Stimulated activated CD4-positive, alpha-beta T cell treated with anti-CD3 and anti-CD28 coated beads, Interleukin-1b, Interleukin-23, amount 100 ng/mL, for 48 hours (primary cell): Measurements from ENCODE around the gene SLC47A2.

Experiments used
- DNase-seq: peaks from one replicate; pipeline ENCODE4 v3.0.0-alpha.2; 2020

The SLC47A2 gene

DNA sequence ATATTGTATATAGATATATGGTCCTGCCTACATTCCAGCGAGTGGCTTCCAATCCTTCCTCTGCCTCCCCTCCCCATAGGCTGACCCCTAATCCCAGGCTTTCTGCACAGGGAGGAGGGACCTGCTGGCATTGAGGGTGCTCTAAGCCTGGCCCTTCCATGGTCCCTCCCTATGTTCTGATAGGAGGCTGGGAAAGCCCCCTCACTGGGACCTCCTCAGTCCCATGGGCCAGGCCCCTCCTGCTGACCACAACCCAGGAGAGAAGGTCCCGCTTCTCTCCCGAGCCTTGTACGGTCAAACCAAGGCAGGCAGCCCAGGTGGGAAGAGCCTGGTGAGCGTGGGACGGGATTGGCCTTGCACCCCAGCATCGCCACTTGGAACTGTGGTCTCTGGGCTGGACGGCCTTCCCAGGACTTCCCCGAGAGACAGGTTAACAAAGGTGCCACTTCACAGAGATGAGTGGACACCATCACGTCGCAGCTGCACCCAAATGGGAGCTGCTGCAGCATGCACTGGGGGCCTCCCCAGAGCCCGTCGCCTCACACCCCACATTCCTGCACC lies 30.9 kb upstream of the SLC47A2 start:
- no peak for DNase-seq

DNA sequence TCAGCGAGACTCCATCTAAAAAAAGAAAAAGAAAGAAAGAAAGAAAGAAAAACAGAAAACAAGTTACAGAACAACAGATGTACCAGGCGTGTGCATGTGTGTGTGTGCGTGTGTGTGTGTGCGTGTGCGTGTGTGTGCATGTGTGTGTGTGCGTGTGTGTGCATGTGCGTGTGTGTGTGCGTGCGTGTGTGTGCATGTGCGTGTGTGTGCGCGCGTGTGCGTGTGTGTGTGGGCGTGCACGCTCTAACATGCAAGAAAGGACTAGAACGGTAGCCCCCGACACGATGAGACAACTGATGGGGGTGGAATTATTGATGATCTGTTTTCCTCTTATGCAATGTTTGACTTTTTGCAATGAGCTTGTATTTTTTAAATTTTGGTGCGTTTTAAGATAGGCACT lies 30.1 kb upstream of the SLC47A2 start:
- no peak for DNase-seq

DNA sequence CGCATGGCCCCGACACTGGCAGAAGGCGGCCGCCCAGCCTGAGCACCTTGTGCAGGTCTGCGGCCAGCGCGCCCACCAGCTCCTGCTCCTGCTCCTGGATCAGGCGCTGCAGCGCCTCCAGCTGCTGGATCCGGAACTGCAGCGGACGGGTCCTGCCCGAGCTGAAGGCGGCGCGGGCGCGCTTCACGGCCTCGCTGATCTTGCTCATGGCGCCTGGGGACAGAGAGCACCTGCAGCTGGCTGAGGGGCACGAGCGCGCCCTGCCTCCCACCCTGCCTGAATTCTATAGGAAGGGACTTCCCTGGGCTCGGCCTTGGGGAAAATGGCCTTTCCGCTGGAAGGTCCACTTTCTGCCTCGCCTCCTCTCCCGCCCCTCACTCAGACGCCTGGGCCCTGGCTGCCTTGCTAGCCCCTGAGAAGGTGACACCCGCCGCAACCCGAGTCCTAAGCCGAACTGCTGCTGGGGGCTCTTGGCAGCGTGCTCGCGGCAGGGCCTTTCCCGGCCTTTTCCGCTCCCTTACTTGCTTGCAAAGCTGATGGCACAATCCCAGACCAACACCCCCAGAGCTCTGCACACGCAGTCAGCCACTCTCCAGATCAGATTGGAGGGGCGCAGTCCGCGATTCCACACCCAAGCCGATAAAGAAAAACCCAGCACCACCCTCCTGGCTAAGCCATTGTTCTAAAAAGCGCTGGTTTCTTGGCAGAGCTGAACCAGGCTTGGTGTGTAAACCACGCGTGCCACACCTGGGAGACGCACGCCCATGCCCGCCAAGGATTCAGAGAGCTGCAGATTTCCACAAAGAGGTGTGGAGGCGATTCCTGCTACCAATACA lies 28.8 kb upstream of the SLC47A2 start:
- peak; percentile 88 for DNase-seq

DNA sequence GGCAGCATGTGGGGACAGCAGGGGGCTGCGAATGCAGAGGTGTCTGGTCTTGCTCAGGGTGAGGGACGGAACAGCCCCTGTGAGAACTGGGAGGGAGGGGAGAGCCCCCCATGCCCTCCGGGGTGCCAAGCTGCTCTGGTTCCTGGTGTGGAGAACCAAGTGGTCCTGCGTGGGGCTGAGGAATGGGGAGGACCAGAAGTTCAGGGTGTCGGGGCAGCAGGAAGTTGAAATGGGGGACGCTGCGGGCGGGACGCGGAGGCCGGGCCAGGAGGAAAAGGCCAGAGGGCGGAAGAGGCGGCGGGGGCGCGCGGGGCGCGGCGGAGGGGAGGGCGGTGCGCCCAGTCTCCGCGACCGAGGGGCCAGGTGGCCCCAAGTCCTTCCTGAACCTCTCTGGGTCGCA lies 28.1 kb upstream of the SLC47A2 start:
- DNase-seq, result no peak

DNA sequence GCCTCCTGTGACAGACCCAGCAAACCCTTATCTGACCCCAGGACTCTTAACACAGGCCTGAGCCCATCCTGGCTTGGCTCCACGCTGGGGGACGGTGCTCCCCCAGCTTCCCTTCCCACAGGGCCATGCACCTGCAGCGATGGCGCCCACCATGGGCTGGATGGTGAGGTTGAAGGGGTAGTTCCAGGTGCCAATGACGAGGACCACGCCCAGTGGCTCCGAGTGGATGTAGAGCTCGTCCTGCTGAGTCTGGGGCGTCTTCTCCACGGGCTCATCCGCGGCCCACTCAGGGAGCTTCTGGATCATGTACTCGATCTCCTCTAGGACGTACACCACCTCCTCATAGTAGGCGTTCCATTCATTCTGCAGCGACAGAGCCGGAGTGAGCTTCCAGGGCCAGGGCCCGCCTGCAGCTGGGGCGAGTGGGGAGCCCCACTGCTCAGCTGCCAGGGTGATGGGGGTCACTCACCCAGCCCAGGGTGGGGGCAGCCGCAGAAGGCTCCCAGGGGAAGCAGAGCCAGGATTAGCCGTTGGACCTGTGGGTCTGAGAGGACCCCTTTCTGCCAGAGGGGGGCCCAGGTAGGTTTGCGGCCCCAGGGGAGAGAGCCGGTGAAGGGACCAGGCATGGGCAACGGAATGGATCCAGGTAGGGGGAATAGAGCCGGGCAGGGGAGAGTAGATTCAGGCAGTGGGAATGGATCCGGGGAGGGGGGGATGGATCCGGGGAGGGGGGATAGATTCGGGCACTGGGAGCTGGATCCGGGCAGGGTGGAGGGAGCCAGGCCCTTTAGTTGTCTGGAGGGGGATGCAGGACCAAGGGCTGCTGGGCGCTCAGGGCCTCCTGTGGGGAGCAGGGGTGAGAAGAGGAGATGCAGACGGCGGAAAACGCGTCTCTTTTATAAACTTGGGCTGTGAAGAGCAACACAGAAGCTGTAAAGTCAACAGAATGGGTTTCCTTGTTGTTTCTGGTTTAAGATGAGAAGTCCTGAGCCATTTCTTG lies 27.0 kb upstream of the SLC47A2 start:
- no peak for DNase-seq

DNA sequence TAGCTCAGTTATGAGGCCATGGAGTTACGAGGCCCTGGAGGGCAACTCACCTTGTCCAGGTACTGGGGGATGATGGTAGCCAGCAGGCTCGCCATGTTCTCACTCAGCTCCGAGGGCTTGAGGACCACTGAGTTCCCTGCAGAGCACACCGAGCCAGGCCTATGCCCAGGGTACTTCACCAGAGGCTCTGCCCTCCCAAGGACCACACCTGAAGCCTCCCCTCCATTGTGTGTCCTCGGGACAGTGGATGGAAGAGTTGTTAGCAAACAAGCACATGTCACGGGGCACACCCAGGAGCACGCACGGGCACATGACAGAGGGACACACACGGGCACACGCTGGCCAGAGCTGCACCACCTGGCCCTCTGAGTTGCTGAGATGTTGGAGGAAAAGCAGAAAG lies 26.1 kb upstream of the SLC47A2 start:
- DNase-seq, result no peak

DNA sequence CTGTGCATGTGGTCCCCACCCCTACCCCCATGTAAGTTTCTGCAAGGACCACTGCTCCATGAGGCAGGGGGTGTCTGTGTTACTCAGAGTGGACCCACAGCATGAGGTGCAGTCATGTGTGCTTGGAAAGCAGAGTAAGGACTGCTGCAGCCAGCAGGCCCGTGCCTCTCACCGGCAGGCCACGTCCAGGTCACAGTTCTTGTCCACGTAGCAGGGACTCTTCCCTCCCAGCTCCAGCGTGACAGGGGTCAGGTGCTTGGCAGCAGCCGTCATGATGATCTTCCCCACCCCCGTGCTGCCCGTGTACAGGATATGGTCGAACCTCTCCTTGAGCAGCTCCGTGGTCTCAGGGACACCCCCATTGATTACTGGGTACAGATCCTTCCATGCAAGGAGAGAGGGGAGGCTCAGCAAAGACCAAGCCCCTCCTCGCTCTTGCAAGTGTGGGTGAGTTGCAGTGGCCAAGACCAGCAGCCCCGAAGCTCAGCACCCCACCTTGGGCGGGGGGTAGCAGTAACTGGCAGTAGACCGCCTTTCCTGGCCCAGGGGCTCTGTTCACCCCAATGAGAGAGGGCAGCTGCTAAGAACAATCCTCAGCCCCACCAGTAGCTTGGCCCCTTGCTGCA lies 25.6 kb upstream of the SLC47A2 start:
- no peak for DNase-seq

DNA sequence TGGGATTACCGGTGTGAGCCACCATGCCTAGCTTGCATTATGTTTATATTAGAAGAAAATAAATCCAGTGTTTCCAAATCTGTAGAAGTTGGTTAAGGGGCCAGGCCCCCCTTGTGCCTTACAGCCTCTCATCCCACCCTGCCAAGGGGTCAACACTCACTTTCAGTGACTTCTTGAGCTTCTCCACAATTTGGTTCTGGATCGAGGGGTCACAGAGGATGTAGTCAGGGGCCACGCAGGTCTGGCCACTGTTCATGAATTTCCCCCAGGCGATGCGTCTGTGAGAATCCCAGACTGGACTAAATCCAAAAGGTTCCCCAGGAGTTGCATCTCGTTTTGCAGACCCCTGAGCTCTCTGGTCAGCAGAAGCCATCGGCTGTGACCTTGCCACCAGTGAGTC lies 24.5 kb upstream of the SLC47A2 start:
- DNase-seq, result no peak

DNA sequence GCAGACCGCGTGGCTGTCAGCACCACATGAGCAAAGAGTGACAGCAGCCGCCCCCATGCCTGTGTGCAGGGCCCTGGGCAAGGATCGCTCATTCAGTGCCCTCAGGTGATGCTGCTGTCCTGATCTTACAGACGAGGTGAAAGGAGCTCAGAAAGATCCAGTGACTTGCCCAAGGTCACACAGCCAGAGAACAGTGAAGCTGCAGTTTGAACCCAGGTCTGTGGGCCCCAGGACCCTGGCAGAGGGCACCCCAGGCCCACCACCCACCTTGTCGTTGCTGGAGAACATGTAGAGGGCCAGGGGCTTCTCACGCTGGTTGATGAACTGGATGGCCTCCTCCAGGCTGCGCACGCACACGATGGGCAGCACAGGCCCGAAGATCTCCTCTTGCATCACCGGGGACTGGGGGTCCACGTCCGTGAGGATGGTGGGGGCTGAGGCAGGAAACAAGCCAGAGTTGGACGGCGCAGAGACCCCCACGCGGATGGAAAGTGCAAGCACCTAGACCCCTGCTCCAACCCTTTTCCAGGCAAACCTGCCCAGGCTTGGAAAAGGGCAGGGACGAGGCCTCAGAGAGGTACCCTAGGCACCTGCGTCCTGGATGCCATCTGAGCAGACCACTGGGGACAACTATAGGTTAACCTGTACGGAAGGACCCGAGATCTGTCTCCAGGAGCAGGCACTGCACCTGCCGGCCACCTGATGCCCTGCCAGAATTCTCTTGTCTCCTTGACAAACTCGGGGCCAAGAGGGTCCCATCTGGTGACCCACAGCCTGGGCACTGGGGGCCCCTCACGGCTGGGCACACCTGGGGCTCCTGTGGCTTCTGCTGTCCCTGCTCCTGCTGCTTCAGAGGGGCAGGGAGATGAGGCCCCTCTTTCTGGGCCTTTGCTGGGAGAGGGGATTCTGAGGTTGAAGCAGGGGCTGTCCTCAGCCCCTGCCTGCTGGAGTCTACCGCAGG lies 23.1 kb upstream of the SLC47A2 start:
- no peak for DNase-seq

DNA sequence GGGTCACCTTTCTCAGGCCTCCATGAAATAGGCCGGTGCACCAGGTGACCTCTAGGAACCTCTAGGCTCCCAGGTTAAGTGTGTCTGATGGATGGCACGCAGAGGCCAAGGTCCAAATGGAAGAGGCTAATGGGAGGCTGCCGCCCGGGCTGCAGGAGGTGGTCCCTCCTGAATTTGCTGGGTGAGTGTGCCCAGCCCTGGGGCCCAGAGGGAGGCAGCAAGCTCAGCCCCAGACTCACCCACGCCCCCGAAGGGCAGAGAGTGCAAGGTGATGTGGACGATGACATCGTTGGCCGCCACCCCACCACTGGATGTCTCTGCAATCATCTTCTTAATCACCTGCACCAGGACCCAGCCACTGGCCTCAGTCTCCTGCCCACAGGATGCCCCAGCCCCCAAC lies 22.4 kb upstream of the SLC47A2 start:
- DNase-seq, result no peak

DNA sequence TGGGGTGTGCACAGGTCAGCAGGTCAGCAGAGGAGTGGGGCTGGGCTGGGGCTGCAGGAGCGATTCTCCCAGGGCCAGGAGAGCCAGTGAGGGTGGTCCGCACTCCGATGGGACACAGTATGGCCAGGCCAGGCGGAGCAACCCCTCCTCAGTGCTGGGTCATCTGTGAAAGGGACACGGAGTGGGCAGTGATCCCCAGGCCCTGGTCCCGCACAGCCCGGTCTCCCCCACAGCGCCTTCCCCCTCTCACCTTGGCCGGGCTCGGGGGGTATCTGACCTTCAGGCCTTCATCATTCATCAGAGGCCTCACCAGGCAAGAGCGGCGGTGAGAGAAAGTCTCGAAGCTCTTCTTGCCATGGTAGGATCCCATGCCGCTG lies 21.7 kb upstream of the SLC47A2 start:
- DNase-seq, result no peak

DNA sequence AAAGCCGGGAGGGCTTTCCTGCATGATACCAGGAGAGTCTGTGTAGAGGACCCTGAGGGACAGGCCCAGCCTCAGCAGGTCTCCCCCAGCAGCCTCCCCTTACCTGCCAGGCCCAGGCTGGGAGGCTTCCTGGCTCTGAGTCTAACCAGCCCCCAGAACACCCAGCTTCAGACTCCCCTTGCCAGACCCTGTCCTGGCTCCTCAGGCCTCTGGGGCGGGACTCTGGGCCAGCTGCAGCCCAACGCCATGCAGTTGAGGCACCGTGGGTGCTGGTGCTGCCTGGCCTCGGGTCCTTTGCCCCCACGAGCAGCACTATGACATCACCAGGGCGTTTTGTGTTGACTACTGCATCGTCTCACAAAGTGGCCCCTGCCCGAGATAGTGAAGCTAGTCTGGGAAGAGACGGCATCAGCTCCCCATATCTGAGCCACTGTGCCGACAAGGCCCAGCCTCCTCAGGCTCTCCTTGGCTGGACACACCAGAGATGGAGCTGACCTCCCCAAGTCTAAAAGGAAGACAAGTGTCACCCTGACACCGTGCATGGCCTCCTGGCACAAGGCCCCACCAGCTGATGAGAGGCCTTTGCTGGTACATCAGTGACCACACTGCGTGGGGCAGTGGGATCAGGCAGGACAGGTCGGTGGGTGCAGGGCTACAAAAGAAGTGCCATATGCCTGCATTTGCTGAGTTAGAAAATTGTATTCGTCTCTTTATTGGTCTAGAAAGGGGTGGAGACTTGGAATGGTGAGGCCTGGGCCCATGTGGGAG lies 21.1 kb upstream of the SLC47A2 start:
- DNase-seq, result no peak

DNA sequence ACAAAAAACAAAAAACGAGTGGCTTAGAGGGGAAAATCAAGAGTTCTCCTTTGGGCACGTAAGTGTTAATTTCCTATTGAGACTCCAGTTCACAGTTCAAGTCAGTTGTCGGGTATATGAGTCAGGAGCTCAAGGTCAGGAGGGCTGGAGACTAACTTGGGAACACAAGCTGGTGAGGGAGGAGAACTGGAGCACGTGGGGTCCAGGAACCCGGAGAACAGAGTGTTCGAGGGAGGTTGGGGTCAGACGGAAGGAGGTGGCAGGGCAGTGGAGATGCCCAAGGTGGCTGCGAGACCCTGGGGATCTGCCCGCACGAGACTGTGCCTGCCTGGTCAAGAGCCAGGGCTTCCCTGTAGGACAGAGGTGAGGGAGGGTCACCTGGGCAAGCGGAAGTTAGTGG lies 19.7 kb upstream of the SLC47A2 start:
- no peak for DNase-seq

DNA sequence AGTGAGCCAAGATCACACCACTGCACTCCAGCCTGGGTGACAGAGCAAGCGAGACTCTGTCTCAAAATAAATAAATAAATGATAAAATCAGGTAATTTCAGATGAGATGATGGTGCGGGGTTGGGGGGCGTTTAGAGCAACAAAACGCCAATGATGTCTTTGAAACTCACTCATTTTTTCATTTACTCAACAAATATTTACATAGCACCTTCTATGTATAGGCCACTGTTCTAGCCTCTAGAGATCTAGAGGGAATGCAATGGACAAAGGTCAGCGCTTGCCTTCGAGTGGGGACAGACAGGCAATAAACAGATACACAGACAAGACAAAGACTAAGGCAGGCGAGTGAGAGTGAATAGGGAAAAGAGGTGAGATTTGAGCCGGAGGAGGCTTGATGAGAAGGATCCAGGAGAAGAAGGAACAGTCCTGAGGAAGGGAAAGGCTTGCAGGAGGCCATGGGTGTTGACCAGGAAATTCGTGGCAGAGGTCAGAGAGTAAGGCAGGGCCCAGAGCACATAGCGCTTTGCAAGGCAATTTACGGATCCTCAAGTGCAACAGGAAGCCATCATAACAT lies 17.7 kb upstream of the SLC47A2 start:
- no peak for DNase-seq

DNA sequence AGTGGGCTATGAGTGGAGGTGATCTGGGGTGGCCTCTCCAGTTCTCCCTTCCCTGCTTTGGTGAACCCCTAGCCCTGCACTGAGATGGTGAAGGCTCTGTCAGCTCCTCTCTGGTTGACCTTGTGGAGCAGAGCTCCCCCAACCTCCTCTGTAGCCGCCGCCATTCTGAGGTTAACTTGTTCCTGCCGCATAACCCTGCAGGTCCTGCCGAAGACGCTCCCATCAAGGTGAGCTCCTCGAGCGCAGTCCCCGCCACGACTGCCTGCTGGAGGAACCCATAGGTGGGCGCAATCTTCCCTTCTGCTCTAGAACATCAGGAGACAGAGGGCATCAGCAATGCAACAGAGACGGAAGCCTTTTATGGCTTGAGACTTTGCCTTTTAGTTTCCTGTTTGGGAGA lies 15.2 kb upstream of the SLC47A2 start:
- no peak for DNase-seq

DNA sequence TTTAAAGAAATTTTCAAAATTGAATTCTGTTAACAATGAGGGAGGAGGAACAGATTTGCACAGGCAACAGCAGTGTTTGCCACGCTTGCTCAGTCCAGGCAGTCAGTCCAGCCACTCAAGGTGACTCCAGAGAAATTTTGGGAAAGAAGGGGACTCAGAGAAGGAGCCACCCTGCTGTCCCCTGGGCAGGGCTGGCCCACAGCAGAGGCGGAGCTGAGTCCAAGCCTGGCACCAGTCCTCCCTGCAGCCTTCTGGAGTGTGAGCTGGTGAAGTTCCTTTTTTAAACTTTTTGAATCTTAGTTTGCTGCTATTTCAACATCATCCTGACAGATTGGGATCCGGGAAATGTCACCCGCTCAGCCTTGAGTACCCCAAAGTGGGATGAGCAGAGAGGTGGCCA lies 14.5 kb upstream of the SLC47A2 start:
- DNase-seq, result no peak

DNA sequence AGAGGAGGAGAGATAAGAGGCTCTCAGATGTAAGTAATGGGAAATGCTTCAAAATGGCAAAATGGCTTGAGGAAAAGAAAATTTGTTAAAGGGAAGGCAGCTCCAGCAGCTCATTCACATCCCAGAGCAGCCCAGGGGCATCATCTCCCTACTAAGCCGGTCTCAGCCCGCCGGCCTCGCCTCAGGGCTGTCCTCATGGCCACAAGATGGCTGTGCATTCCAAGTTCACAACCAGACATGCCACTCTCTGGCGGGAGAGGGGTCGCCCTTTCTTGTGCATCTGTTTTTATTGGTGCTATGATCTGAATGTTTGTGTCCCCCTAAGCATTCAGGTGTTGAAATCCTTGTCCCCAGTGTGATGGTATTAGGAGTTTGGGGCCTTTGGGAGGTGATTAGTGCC lies 13.5 kb upstream of the SLC47A2 start:
- no peak for DNase-seq

DNA sequence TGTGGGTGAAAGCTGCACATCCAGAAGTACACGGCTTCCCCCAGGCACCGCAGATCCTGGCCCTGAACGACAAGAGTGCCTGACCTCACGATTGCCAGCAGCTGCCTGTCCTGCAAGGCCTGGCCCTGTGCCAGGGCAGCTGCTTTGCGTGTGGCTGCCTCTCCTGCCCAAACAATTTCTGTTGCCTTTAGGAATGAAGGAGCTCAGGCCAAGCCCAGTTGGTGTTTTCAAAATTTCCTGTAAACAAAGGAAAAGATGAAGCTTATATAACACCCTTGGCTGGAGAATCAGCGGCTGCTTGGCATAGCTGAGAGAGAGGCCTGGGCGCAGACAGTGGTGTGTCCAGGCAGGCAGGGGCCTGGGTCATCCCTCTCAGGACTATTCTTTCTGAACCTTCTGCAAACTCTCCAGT lies 11.7 kb upstream of the SLC47A2 start:
- no peak for DNase-seq

DNA sequence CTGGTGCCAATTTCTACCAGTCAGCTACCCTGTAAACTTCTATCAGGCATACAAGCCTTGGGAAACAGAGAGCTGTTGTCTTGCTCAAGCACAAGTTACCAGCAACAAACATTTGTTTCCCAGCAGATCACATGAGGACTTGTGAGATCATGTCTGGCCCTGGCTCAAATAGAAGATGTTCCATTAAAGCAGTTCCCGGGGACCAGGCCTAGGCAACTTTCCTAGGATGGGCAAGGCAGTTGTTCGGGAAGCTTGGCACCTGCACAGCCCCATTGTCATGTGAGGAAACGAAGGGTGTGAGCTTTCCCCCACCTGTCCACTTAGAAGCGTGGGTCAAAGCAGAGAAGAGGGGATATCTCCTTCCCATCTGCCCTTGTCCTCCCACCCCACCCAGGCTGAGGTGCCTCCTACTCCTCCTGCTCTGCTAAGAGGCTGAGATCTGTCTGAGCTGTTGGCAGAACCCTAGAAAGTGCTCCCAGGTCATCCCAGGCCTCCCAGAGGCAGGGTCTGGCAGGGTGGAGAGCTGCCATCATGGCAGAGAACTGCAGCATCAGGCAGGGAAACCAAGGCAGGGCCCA lies 11.2 kb upstream of the SLC47A2 start:
- DNase-seq, result no peak

DNA sequence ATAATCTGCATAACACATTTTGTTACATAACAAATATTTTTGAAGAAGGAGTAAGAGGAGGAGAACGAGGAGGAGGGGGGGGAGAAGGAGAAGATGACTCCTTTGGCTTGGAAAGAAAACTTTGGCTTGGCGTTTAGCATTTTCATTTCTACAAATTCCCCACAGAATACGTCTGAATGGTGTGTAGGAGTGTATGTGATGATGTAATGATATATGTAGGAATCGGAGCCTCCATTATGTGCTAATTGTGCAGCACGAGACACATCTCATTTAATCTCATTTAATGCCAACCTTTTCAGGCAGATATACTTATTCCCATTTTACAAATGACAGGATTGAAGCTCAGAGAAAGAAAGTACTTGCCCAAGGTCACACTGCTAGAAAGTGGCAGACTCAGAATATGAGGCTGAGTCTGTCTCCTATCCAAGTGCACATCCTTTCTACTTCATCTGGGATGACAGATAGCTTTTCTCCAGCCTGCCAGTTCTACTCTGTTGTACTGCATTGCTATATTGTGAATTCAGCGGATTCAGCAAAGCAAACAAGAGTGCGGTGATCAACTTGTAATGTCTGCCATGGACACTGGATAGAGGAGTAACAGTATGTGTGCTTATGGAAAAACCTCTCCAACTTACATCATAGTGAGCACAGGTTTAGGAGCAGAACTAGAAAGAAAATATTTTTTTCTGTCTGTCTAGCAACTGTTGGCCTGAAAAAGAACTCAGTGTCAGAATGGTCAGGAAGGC lies 10.4 kb upstream of the SLC47A2 start:
- no peak for DNase-seq
